Colonic mucosa (tissue), 4 donors: ENCODE measurements around the gene FAM53A. TPM values are rescaled to one million over a fixed set of nuclear protein-coding genes. Genes with fewer than 3 reads are reported as not detected.

Experiments used
- DNase-seq: peaks from one replicate; pipeline ENCODE4 v3.0.0-alpha.2; 2020
- H3K27ac ChIP-seq: fragments of 200-600 bp; one replicate; pipeline ENCODE4 v1.8.0; 2021
- H3K27me3 ChIP-seq: fragments of 200-600 bp; one replicate; pipeline ENCODE4 v1.8.0; 2021
- H3K36me3 ChIP-seq: fragments of 200-600 bp; one replicate; pipeline ENCODE4 v1.8.0; 2021
- H3K4me1 ChIP-seq: fragments of 200-600 bp; one replicate; pipeline ENCODE4 v1.8.0; 2021; ENCODE audit warnings: mild to moderate bottlenecking
- H3K4me3 ChIP-seq: fragments of 200-600 bp; one replicate; pipeline ENCODE4 v1.8.0; 2021
- H3K9ac ChIP-seq, 2 donors: one replicate each; pipeline ENCODE4 v1.7.0; 2013; ENCODE audit warnings: control low read depth in 2 of 2, low read depth in 2 of 2, low read length in 2 of 2
- H3K9me3 ChIP-seq: fragments of 200-600 bp; one replicate; pipeline ENCODE4 v1.8.0; 2021
- CTCF ChIP-seq: fragments of 200-600 bp; IDR thresholded peaks from one replicate; pipeline ENCODE4 v1.8.0; 2022; ENCODE audit warnings: antibody characterized with exemption, mild to moderate bottlenecking
- intact Hi-C: fragments of 100-400 bp; cut with DNase I; formaldehyde crosslinking; loops from one replicate; pipeline ENCODE4 v1.14.1; 2022
- total RNA-seq, 2 donors: library from RNA; stranded (reverse); fragmentation: NEBNext Ultra II Directional in 1 of 2; extraction: Animal tissue kit (Norgen Biotek cat#: 25700) in 1 of 2; gene quantifications; one replicate each; pipeline ENCODE4 v1.2.1, GENCODE V29; 2021
- donor health status: healthy.
- donor health status: DM: no; HTN: no; CAD: no.
- donor health status: DM: no; HTN: no; CAD: no.

FAM53A gene
- total RNA-seq, 2 donors from 2014 or later = 0.86 to 1.5 TPM

GRCh38 chr4:1715002-1715758 is 31.1 kb upstream of the FAM53A start:
- TF ChIP-seq CTCF = no peak
- no peaks in the 10 kb centered on the region for H3K9me3 ChIP-seq
- no peak overlapping the region for H3K27ac ChIP-seq
- H3K27me3 ChIP-seq = no peaks in the 10 kb centered on the region
- no peak for DNase-seq
- no peak overlapping the region for H3K4me3 ChIP-seq
- intact Hi-C loops = no loop called here
- H3K4me1 ChIP-seq = peaks cover 31% of the 10 kb centered on the region
- peak overlapping the region in 1 of 2 donors; percentile 21 for H3K9ac ChIP-seq
- H3K36me3 ChIP-seq = no peaks in the 10 kb centered on the region

- intact Hi-C loops = no loop called here
- H3K9ac ChIP-seq = peak overlapping the region in 1 of 2 donors; percentile 32
- H3K4me1 ChIP-seq = peaks cover 26% of the 10 kb centered on the region
- no peak overlapping the region for H3K4me3 ChIP-seq
- no peak for DNase-seq
- no peaks in the 10 kb centered on the region for H3K27me3 ChIP-seq
- no peak for TF ChIP-seq CTCF
- no peak overlapping the region for H3K27ac ChIP-seq
- H3K36me3 ChIP-seq = no peaks in the 10 kb centered on the region
- no peaks in the 10 kb centered on the region for H3K9me3 ChIP-seq
These were observed 30.3 kb upstream of the FAM53A start for GRCh38 chr4:1714303-1715001.

GRCh38 chr4:1713003-1713851 is 29.1 kb upstream of the FAM53A start:
- peak overlapping the region; percentile 93 to 94 for H3K9ac ChIP-seq
- H3K4me1 ChIP-seq = peaks cover 22% of the 10 kb centered on the region
- H3K36me3 ChIP-seq = no peaks in the 10 kb centered on the region
- no peaks in the 10 kb centered on the region for H3K27me3 ChIP-seq
- H3K4me3 ChIP-seq = peak overlapping the region; percentile 96
- DNase-seq = no peak
- no peaks in the 10 kb centered on the region for H3K9me3 ChIP-seq
- intact Hi-C loops = no loop called here
- TF ChIP-seq CTCF = no peak
- peak overlapping the region; percentile 99 for H3K27ac ChIP-seq

- intact Hi-C loops = no loop called here
- no peak for TF ChIP-seq CTCF
- peak within 1 kb of the TSS; percentile 94 to 96 for H3K9ac ChIP-seq
- H3K27me3 ChIP-seq = no peaks in the 10 kb centered on the region
- H3K4me1 ChIP-seq = peaks cover 22% of the 10 kb centered on the region
- no peaks in the 10 kb centered on the region for H3K36me3 ChIP-seq
- H3K27ac ChIP-seq = peak within 1 kb of the TSS; percentile 99
- DNase-seq = peak; percentile 98
- no peaks in the 10 kb centered on the region for H3K9me3 ChIP-seq
- H3K4me3 ChIP-seq = peak within 1 kb of the TSS; percentile 96
These were observed 28.3 kb upstream of the FAM53A start, which contains the start of gene SLBP for GRCh38 chr4:1712216-1713002. Gene SLBP (minus strand): TSS chr4:1712319. CDS start chr4:1712188, 131 bp downstream.
